CD4-positive, alpha-beta T cell (primary cell): Measurements from ENCODE around the gene SOWAHD. TPM values are rescaled to one million over a fixed set of nuclear protein-coding genes. Genes with fewer than 3 reads are reported as not detected.
"Not testable (repeated sequence)": the region's sequence is repeated elsewhere in the genome, so short reads cannot be mapped to it uniquely, and the experiment has no call there.

Source experiments
- ATAC-seq: fragments of 200-7000 bp; cut with Tn5 transposase; one replicate; pipeline ENCODE4 v1.10.0; 2022; ENCODE audit warnings: mild to moderate bottlenecking; ENCODE audit not compliant: poor library complexity
- CTCF ChIA-PET: fragments of 350-600 bp; sonication (Branson Sonifier 250); formaldehyde crosslinking; loops from one replicate; lab custom pipeline; 2021; ENCODE audit warnings: antibody characterized with exemption, inconsistent platforms; lab: Charles Lee
- POLR2A ChIA-PET: fragments of 350-600 bp; sonication (Branson Sonifier 250); formaldehyde crosslinking; loops from one replicate; lab custom pipeline; 2021; ENCODE audit warnings: antibody characterized with exemption, inconsistent platforms; lab: Charles Lee
- DNase-seq, 14 experiments: peaks; one replicate each; pipeline ENCODE4 v3.0.0-alpha.2; 2013 to 2020; ENCODE audit warnings: mixed read lengths in 2 of 14
- H3K27ac ChIP-seq, 2 donors: one replicate each; pipeline versions ENCODE4 v1.5.1 to v1.7.0; 2013; ENCODE audit warnings: low read length in 2 of 2, low read depth in 1 of 2, mild to moderate bottlenecking in 1 of 2
- H3K27me3 ChIP-seq, 2 experiments: 1 replicate in 1 of 2; 2 replicates in 1 of 2; pipeline versions ENCODE4 v1.6.1 to v1.7.0; 2013; ENCODE audit warnings: low read length in 2 of 2, control low read depth in 1 of 2, mild to moderate bottlenecking in 1 of 2, moderate library complexity in 1 of 2; ENCODE audit not compliant: insufficient read depth in 2 of 2, control insufficient read depth in 1 of 2
- H3K36me3 ChIP-seq: one replicate; pipeline ENCODE4 v1.6.1; 2013; ENCODE audit warnings: low read length, control low read depth; ENCODE audit not compliant: insufficient read depth
- H3K4me1 ChIP-seq: one replicate; pipeline ENCODE4 v1.6.1; 2013; ENCODE audit warnings: low read length, control low read depth; ENCODE audit not compliant: insufficient read depth
- H3K4me3 ChIP-seq: one replicate; pipeline ENCODE4 v1.5.1; 2013; ENCODE audit warnings: mild to moderate bottlenecking, low read length, moderate library complexity
- H3K9me3 ChIP-seq, 2 experiments: 1 replicate in 1 of 2; 2 replicates in 1 of 2; pipeline versions ENCODE4 v1.6.1 to v1.7.0; 2013; ENCODE audit warnings: low read length in 2 of 2, mild to moderate bottlenecking in 2 of 2, control low read depth in 1 of 2, moderate library complexity in 1 of 2; ENCODE audit not compliant: control insufficient read depth in 1 of 2, insufficient read depth in 1 of 2
- H3K27ac Mint-ChIP-seq: one replicate; pipeline ENCODE4 v1.8.0; 2020; ENCODE audit warnings: mixed read lengths
- H3K27me3 Mint-ChIP-seq: one replicate; pipeline ENCODE4 v1.8.0; 2021; ENCODE audit warnings: mixed read lengths
- H3K36me3 Mint-ChIP-seq: one replicate; pipeline ENCODE4 v1.8.0; 2021; ENCODE audit warnings: low read depth, mixed read lengths
- H3K4me1 Mint-ChIP-seq: one replicate; pipeline ENCODE4 v1.8.0; 2021; ENCODE audit warnings: low read depth, mixed read lengths
- H3K4me3 Mint-ChIP-seq: one replicate; pipeline ENCODE4 v1.8.0; 2020; ENCODE audit warnings: mild to moderate bottlenecking, mixed read lengths
- H3K9me3 Mint-ChIP-seq: one replicate; pipeline ENCODE4 v1.8.0; 2020; ENCODE audit warnings: mixed read lengths
- intact Hi-C, 2 experiments: fragments of 100-400 bp; cut with DNase I in 1 of 2; cut with micrococcal nuclease in 1 of 2; formaldehyde crosslinking; loops; one replicate each; pipeline versions ENCODE4 v1.15.1 to v1.9.0; 2023 to 2025; cut with DNase I, micrococcal nuclease
- total RNA-seq, 174 experiments: library from RNA in 2 of 174; stranded (reverse) in 2 of 174; gene quantifications; one replicate each; pipeline ENCODE4 v1.2.3 and lab custom pipeline; 2021 to 2026
- TF ChIP-seq, protein P1 (sequence below): fragments of 200-600 bp; IDR thresholded peaks from one replicate; pipeline ENCODE4 v1.8.0; 2022; ENCODE audit warnings: antibody characterized with exemption, mild to moderate bottlenecking

SOWAHD gene
- total RNA-seq, 2 experiments from 2014 or later = 0.25 to 0.44 TPM

DNA sequence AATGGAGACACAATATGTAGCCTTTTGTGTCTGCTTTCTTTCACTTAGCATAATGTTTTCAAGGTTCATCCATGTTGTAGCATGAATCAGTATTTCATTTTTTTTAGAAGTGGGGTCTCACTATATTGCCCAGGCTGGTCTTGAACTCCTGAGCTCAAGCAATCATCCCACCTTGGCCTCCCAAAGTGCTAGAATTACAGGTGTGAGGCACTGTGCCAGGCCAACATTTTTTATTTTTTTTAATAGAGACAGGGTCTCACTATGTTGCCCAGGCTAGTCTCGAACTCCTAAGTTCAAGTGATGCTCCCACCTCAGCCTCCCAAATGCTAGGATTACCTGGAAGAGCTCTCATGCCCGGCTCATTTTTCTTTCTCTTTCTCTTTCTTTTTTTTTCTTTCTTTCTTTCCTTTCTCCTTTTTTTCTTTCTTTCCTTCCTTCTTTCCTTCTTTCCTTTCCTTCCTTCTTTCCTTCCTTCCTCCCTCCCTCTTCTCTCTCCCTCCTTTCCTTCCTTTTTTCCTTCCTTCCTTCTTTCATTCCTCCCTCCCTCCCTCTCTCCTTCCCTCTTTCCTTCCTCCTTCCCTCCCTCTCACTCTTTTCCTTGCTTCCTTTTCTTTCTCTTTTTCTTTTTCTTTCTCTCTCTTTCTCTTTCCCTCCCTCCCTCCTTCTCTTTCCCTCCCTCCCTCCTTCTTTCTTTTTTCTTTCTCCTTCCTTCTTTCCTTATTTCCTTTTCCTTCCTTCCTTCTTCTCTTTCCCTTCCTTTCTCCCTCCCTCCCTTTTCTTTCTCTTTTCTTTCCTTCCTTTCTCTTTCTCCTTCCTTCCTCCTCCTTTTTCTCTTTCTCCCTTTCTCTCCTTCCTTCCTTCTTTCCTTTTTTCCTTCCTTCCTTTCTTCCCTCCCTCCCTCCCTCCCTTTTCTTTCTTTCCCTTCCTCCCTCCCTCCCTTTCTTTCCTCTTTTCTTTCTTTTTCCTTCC is 43.1 kb downstream of the SOWAHD start:
- Histone ChIP-seq H3K9me3 (no peaks in the 10 kb centered on the region), H3K4me3 (no peak overlapping the region), H3K36me3 (no peaks in the 10 kb centered on the region), H3K4me1 (no peaks in the 10 kb centered on the region), H3K27ac (no peak overlapping the region), H3K27me3 (no peaks in the 10 kb centered on the region)
- Mint-ChIP-seq H3K4me1 (no peaks in the 10 kb centered on the region), H3K9me3 (no peaks in the 10 kb centered on the region), H3K27me3 (no peaks in the 10 kb centered on the region), H3K36me3 (no peaks in the 10 kb centered on the region), H3K4me3 (no peak overlapping the region), H3K27ac (no peak overlapping the region)
- DNase-seq (no peak), ATAC-seq (no peak)
- TF ChIP-seq, protein P1, sequence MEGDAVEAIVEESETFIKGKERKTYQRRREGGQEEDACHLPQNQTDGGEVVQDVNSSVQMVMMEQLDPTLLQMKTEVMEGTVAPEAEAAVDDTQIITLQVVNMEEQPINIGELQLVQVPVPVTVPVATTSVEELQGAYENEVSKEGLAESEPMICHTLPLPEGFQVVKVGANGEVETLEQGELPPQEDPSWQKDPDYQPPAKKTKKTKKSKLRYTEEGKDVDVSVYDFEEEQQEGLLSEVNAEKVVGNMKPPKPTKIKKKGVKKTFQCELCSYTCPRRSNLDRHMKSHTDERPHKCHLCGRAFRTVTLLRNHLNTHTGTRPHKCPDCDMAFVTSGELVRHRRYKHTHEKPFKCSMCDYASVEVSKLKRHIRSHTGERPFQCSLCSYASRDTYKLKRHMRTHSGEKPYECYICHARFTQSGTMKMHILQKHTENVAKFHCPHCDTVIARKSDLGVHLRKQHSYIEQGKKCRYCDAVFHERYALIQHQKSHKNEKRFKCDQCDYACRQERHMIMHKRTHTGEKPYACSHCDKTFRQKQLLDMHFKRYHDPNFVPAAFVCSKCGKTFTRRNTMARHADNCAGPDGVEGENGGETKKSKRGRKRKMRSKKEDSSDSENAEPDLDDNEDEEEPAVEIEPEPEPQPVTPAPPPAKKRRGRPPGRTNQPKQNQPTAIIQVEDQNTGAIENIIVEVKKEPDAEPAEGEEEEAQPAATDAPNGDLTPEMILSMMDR = no peak
- POLR2A ChIA-PET = interaction anchor here (3.4 kb wide), 1 partner anchor 10 kb away, joined by 10 read pairs; the partner anchor contains the start of gene RPL39
- CTCF ChIA-PET = no interaction called here
- intact Hi-C loops = no loop called here

DNA sequence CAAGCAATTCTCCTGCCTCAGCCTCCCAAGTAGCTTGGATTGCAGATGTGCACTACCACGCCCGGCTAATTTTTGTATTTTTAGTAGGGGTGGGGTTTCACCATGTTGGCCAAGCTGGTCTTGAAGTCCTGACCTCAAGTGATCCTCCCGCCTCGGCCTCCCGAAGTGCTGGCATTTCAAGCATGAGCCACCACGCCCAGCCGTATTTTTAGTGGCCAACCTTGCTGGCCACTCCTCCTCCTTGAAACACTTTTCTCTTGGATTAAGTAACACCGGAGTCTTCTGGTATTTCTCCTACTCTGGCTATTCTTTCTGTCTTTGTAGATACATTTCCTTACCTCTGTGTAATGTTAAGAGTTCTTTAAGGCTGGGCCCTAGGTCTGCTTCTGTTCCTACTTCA is 44.2 kb downstream of the SOWAHD start:
- TF ChIP-seq, protein P1 = no peak
- ATAC-seq (no peak), DNase-seq (no peak)
- Histone ChIP-seq H3K4me1 (no peaks in the 10 kb centered on the region), H3K36me3 (no peaks in the 10 kb centered on the region), H3K27ac (no peak overlapping the region), H3K4me3 (no peak overlapping the region), H3K27me3 (no peaks in the 10 kb centered on the region), H3K9me3 (no peaks in the 10 kb centered on the region)
- Mint-ChIP-seq H3K4me3 (no peak overlapping the region), H3K36me3 (no peaks in the 10 kb centered on the region), H3K4me1 (no peaks in the 10 kb centered on the region), H3K27ac (no peak overlapping the region), H3K27me3 (no peaks in the 10 kb centered on the region), H3K9me3 (no peaks in the 10 kb centered on the region)
- intact Hi-C loops = no loop called here
- CTCF ChIA-PET = no interaction called here
- POLR2A ChIA-PET = interaction anchor here (3.4 kb wide), 1 partner anchor 11 kb away, joined by 10 read pairs; the partner anchor contains the start of gene RPL39

DNA sequence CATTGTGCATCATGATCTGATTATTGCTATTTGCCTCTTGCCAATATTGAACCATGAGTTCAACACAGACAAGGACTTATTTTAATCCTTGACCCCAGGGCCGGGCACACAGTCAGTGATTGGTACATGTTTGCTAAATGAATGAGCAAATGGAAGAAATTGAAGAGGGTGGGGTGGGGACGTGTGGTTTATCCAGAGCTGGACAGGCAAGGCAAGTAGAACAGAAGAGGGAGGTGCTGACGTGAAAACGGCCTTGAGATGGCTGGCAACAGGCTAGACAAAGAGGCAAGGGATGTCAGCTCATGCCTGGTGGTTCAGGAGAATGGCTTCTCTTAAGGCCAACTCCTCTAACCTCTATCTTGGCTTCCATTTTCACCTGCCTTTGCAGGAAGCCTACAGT is 50.1 kb downstream of the SOWAHD start:
- H3K4me3 Mint-ChIP-seq = not testable (repeated sequence)

More for the DNA sequence above, 50.1 kb downstream of the SOWAHD start:
- H3K36me3 ChIP-seq, intact Hi-C loops, H3K36me3 Mint-ChIP-seq, POLR2A ChIA-PET, H3K27ac Mint-ChIP-seq, H3K27me3 ChIP-seq, H3K27me3 Mint-ChIP-seq, DNase-seq, CTCF ChIA-PET, H3K4me1 Mint-ChIP-seq, H3K4me3 ChIP-seq, H3K9me3 ChIP-seq, H3K27ac ChIP-seq, H3K4me1 ChIP-seq, ATAC-seq, H3K9me3 Mint-ChIP-seq: not testable (repeated sequence)
